HEK293T (cell line): ENCODE measurements around the gene SLAMF8.
A peak's percentile ranks its signal among the peaks of the same experiment; 100 is the strongest.

ENCODE experiments used
- CTCF ChIA-PET: fragments of 350-600 bp; formaldehyde crosslinking; extraction: SDS; loops from one replicate; lab custom pipeline; 2021; ENCODE audit warnings: antibody characterized with exemption, inconsistent platforms; lab: Yijun Ruan, JAX
- POLR2A ChIA-PET: fragments of 350-600 bp; formaldehyde crosslinking; extraction: SDS; loops from one replicate; lab custom pipeline; 2020; ENCODE audit warnings: antibody characterized with exemption, inconsistent platforms; lab: Yijun Ruan, JAX
- DNase-seq: peaks from one replicate; pipeline ENCODE4 v3.0.0; 2012; ENCODE audit warnings: mixed read lengths; ENCODE audit errors: extremely low spot score
- ARNT ChIP-seq: fragments of 450-650 bp; IDR thresholded peaks from 2 replicates; pipeline ENCODE4 v1.6.1; 2017; ENCODE audit warnings: mild to moderate bottlenecking
- BHLHE40 ChIP-seq: fragments of 450-650 bp; IDR thresholded peaks from 2 replicates; pipeline ENCODE4 v1.6.1; 2016; ENCODE audit warnings: mild to moderate bottlenecking, moderate library complexity, borderline replicate concordance
- ELF4 ChIP-seq: fragments of 450-650 bp; IDR thresholded peaks from 2 replicates; pipeline ENCODE4 v1.6.1; 2017; ENCODE audit warnings: antibody characterized with exemption
- FOXA1 ChIP-seq: fragments of 450-650 bp; IDR thresholded peaks from 2 replicates; pipeline ENCODE4 v1.6.1; 2016; ENCODE audit warnings: mild to moderate bottlenecking
- FOXK2 ChIP-seq: fragments of 450-650 bp; IDR thresholded peaks from 2 replicates; pipeline ENCODE4 v1.6.1; 2016; ENCODE audit warnings: mild to moderate bottlenecking
- FOXM1 ChIP-seq: fragments of 450-650 bp; IDR thresholded peaks from 2 replicates; pipeline ENCODE4 v1.6.1; 2017; ENCODE audit warnings: mild to moderate bottlenecking, borderline replicate concordance
- HDGF ChIP-seq: fragments of 450-650 bp; IDR thresholded peaks from 2 replicates; pipeline ENCODE4 v1.6.1; 2017; ENCODE audit warnings: antibody characterized with exemption, borderline replicate concordance
- L3MBTL2 ChIP-seq: fragments of 450-650 bp; conservative IDR thresholded peaks from 2 replicates; pipeline ENCODE4 v1.6.1; 2016; ENCODE audit warnings: mild to moderate bottlenecking
- LEF1 ChIP-seq: fragments of 450-650 bp; IDR thresholded peaks from 2 replicates; pipeline ENCODE4 v1.6.1; 2017; ENCODE audit warnings: mild to moderate bottlenecking, borderline replicate concordance
- PKNOX1 ChIP-seq: fragments of 450-650 bp; IDR thresholded peaks from 2 replicates; pipeline ENCODE4 v1.6.1; 2016
- SP1 ChIP-seq: fragments of 450-650 bp; IDR thresholded peaks from 2 replicates; pipeline ENCODE4 v1.6.1; 2017
- SUZ12 ChIP-seq: fragments of 450-650 bp; IDR thresholded peaks from 2 replicates; pipeline ENCODE4 v1.6.1; 2016; ENCODE audit warnings: mild to moderate bottlenecking
- TARDBP ChIP-seq: fragments of 450-650 bp; IDR thresholded peaks from 2 replicates; pipeline ENCODE4 v1.6.1; 2016
- ZNF384 ChIP-seq: fragments of 450-650 bp; IDR thresholded peaks from 2 replicates; pipeline ENCODE4 v1.6.1; 2016

The SLAMF8 gene

GRCh38 chr1:159881622-159882526, 55.2 kb downstream of the SLAMF8 start:
- peak; percentile 37 for DNase-seq
- TF ChIP-seq ARNT (no peak), HDGF (no peak)
- POLR2A ChIA-PET = no interaction called here
- CTCF ChIA-PET = interaction anchor here (1.4 kb wide), 1 partner anchor 9 kb away, joined by 3 read pairs; no protein-coding TSS in a partner anchor

- no peak for DNase-seq
- CTCF ChIA-PET = interaction anchor here (1.4 kb wide), 1 partner anchor 9 kb away, joined by 3 read pairs; no protein-coding TSS in a partner anchor
- TF ChIP-seq PKNOX1 (no peak), FOXK2 (no peak), HDGF (no peak), ELF4 (no peak)
- POLR2A ChIA-PET = no interaction called here
Observed at GRCh38 chr1:159882527-159882862, 55.8 kb downstream of the SLAMF8 start.

- ChIA-PET POLR2A (no interaction called here), CTCF (interaction anchor here (1.4 kb wide), 1 partner anchor 8 kb away, joined by 3 read pairs; no protein-coding TSS in a partner anchor)
- TF ChIP-seq FOXA1 (no peak), L3MBTL2 (no peak), SP1 (no peak), TARDBP (no peak), PKNOX1 (no peak)
- DNase-seq = no peak
Observed at GRCh38 chr1:159883134-159883533, 56.5 kb downstream of the SLAMF8 start.

GRCh38 chr1:159884296-159884695, 57.6 kb downstream of the SLAMF8 start:
- DNase-seq = no peak
- POLR2A ChIA-PET = no interaction called here
- CTCF ChIA-PET = no interaction called here
- TF ChIP-seq L3MBTL2 (no peak), SUZ12 (no peak), ZNF384 (no peak), BHLHE40 (no peak), FOXM1 (no peak), ARNT (no peak), FOXK2 (no peak), HDGF (no peak), SP1 (no peak), ELF4 (no peak), PKNOX1 (no peak), LEF1 (no peak)
